HepG2 (cell line): ENCODE results near the gene C20orf144. TPM values are rescaled to one million over a fixed set of nuclear protein-coding genes. Genes with fewer than 3 reads are reported as not detected.
A peak's percentile ranks its signal among the peaks of the same experiment; 100 is the strongest.

Experiments
- CBX1 ChIP-seq: IDR thresholded peaks from one replicate; pipeline ENCODE4 v1.6.1; 2016; ENCODE audit warnings: antibody characterized with exemption, low read depth
- CEBPG ChIP-seq: IDR thresholded peaks from 2 replicates; pipeline ENCODE4 v1.6.1; 2016
- ELF1 ChIP-seq: sonication (generic); formaldehyde crosslinking; IDR thresholded peaks from 2 replicates; pipeline ENCODE4 v1.4.0; 2020; ENCODE audit warnings: missing genetic modification reagents
- GPN1 ChIP-seq: sonication (generic); formaldehyde crosslinking; IDR thresholded peaks from 2 replicates; pipeline ENCODE4 v1.5.1; 2020; ENCODE audit warnings: missing genetic modification reagents, borderline replicate concordance
- HDAC1 ChIP-seq: sonication (generic); formaldehyde crosslinking; IDR thresholded peaks from 2 replicates; pipeline ENCODE4 v1.5.1; 2020; ENCODE audit warnings: mild to moderate bottlenecking, missing genetic modification reagents
- IRX3 ChIP-seq: sonication (generic); formaldehyde crosslinking; IDR thresholded peaks from 2 replicates; pipeline ENCODE4 v1.8.1; 2023; ENCODE audit warnings: mild to moderate bottlenecking, low read depth, missing genetic modification reagents, borderline replicate concordance
- KMT2B ChIP-seq: IDR thresholded peaks from 2 replicates; pipeline ENCODE4 v1.6.1; 2016; ENCODE audit warnings: missing genetic modification reagents, missing compliant biosample characterization
- PRPF4 ChIP-seq: fragments of 200-400 bp; formaldehyde crosslinking; IDR thresholded peaks from 2 replicates; pipeline ENCODE4 v1.6.1; 2016; ENCODE audit warnings: low read length, low read depth; ENCODE audit not compliant: poor library complexity, severe bottlenecking
- SALL1 ChIP-seq: sonication (generic); formaldehyde crosslinking; IDR thresholded peaks from 2 replicates; pipeline ENCODE4 v1.8.0; 2022; ENCODE audit warnings: mild to moderate bottlenecking, missing genetic modification reagents
- SRF ChIP-seq: IDR thresholded peaks from 2 replicates; pipeline ENCODE4 v1.6.1; 2011; ENCODE audit warnings: mild to moderate bottlenecking, low read depth, low read length, moderate library complexity
- TAF1 ChIP-seq: sonication (generic); formaldehyde crosslinking; IDR thresholded peaks from 2 replicates; pipeline ENCODE4 v1.4.0; 2020; ENCODE audit warnings: missing genetic modification reagents
- U2AF1 ChIP-seq: fragments of 200-400 bp; formaldehyde crosslinking; optimal IDR thresholded peaks from 2 replicates; pipeline ENCODE3; 2017; ENCODE audit warnings: mild to moderate bottlenecking, low read depth, low read length
- ZBTB38 ChIP-seq: sonication (generic); formaldehyde crosslinking; IDR thresholded peaks from 2 replicates; pipeline ENCODE4 v1.5.1; 2020; ENCODE audit warnings: mild to moderate bottlenecking, missing genetic modification reagents
- ZFP36L2 ChIP-seq: sonication (generic); formaldehyde crosslinking; IDR thresholded peaks from 2 replicates; pipeline ENCODE4 v1.4.0; 2020; ENCODE audit warnings: missing genetic modification reagents
- ZMAT3 ChIP-seq: sonication (generic); formaldehyde crosslinking; conservative IDR thresholded peaks from 2 replicates; pipeline ENCODE4 v1.7.0; 2021; ENCODE audit warnings: missing genetic modification reagents
- ZNF615 ChIP-seq: sonication (generic); formaldehyde crosslinking; IDR thresholded peaks from 2 replicates; pipeline ENCODE4 v1.5.0; 2020; ENCODE audit warnings: mild to moderate bottlenecking, missing genetic modification reagents, borderline replicate concordance
- ZNF644 ChIP-seq: IDR thresholded peaks from 2 replicates; pipeline ENCODE4 v1.6.1; 2016; ENCODE audit warnings: low read depth
- ZNF670 ChIP-seq: sonication (generic); formaldehyde crosslinking; IDR thresholded peaks from 2 replicates; pipeline ENCODE4 v1.8.0; 2022; ENCODE audit warnings: mild to moderate bottlenecking, missing genetic modification reagents, borderline replicate concordance
- ZSCAN25 ChIP-seq: sonication (generic); formaldehyde crosslinking; IDR thresholded peaks from 2 replicates; pipeline ENCODE4 v1.8.0; 2022; ENCODE audit warnings: mild to moderate bottlenecking, missing genetic modification reagents
- polyA plus RNA-seq, 8 experiments: library from polyadenylated mRNA; depleted of rRNA in 3 of 8; stranded (reverse) in 7 of 8; unstranded in 1 of 8; fragments of >200 nt; fragmentation: Illumina TruSeq in 4 of 8; extraction: Trizol in 4 of 8; gene quantifications; 2 replicates each; pipeline versions ENCODE4 v1.2.1 to v1.2.3, GENCODE V29; 2011 to 2016; ENCODE audit warnings: low read depth in 4 of 8, missing spikeins in 1 of 8, mixed read lengths in 1 of 8; ENCODE audit not compliant: insufficient read depth in 1 of 8
- total RNA-seq, 5 experiments: library from RNA; depleted of rRNA; stranded (reverse); fragments of >200 nt; fragmentation: Illumina TruSeq; extraction: Trizol; gene quantifications; 2 replicates each; pipeline ENCODE4 v1.2.3, GENCODE V29; 2016; ENCODE audit warnings: low read depth in 1 of 5
- TF ChIP-seq, protein P1 (sequence below): IDR thresholded peaks from 2 replicates; pipeline ENCODE4 v1.6.1; 2016; ENCODE audit warnings: low read depth, borderline replicate concordance
- TF ChIP-seq, protein P2 (sequence below): sonication (generic); formaldehyde crosslinking; IDR thresholded peaks from 2 replicates; pipeline ENCODE4 v1.5.0; 2020; ENCODE audit warnings: missing genetic modification reagents
- TF ChIP-seq, protein P3 (sequence below): sonication (generic); formaldehyde crosslinking; conservative IDR thresholded peaks from 2 replicates; pipeline ENCODE4 v1.8.0; 2022; ENCODE audit warnings: missing genetic modification reagents
- TF ChIP-seq, protein P4 (sequence below): sonication (generic); formaldehyde crosslinking; IDR thresholded peaks from 2 replicates; pipeline ENCODE4 v1.9.0; 2022; ENCODE audit warnings: missing genetic modification reagents, mild to moderate bottlenecking, borderline replicate concordance

C20orf144 gene
- total and polyA plus RNA-seq, 2 of the 13 experiments (the other 11 are each of a cell fraction or from before 2014, with no cell fraction given), result 0.09 to 0.16 TPM

DNA sequence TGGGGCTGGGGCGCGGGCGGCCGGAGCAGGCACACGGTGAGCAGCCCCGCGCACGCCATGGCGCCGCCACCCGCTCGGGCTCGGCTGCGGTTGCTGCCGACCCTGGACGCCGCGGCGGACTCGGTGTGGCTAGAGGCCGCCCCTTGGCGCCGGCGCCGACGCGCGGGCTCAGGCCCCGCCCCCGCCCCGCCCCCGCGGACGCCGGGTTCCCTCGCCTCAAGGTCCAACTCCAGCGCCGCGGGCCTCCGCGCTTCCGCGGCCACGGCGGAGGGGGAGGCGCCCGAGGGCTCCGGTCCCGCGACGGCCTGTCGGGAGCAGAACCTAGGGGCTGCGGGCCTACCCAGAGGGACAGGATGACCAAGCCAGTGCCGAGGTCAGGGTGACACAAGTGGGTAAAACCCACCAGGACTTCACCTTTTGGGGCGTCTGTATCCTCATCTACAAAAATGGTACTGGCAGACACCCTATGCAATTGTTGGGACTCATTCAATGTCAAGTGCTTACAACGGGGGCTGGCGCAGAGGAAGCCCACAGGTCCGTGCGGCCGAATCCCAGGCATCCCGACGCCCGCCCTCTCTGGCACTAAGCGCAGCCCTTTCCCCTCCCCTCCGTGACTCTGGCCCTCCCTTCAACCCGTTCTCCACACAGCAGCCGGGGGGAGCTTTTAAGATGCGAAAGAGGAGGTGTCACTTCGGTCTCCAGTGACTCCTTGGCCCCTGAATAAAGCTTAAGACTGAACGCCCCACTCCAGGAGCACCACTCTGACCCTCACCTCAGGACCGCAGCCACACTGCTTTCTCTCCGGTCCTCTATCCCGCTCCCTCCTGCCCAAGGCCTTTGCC, 12.4 kb downstream of the C20orf144 start, which contains the start of gene NECAB3 (continued):
- TF ChIP-seq, protein P1, sequence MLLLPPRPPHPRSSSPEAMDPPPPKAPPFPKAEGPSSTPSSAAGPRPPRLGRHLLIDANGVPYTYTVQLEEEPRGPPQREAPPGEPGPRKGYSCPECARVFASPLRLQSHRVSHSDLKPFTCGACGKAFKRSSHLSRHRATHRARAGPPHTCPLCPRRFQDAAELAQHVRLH (CRISPR knock-in tag), result peak; percentile 90; the same call in 1 of the 2 replicates
- peak; percentile 92; the same call in 1 of the 2 replicates for TF ChIP-seq ZNF615
- peak; percentile 91; the same call in 1 of the 2 replicates for TF ChIP-seq ZNF670 (CRISPR knock-in tag)
- TF ChIP-seq TAF1 (CRISPR knock-in tag), result peak; percentile 71
- TF ChIP-seq U2AF1, result no peak
- no peak for TF ChIP-seq CEBPG (CRISPR knock-in tag)
- TF ChIP-seq, protein P2, sequence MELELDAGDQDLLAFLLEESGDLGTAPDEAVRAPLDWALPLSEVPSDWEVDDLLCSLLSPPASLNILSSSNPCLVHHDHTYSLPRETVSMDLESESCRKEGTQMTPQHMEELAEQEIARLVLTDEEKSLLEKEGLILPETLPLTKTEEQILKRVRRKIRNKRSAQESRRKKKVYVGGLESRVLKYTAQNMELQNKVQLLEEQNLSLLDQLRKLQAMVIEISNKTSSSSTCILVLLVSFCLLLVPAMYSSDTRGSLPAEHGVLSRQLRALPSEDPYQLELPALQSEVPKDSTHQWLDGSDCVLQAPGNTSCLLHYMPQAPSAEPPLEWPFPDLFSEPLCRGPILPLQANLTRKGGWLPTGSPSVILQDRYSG (CRISPR knock-in tag), result peak; percentile 73; the same call in 1 of the 2 replicates
- TF ChIP-seq CBX1, result no peak
- peak; percentile 74; the same call in 1 of the 2 replicates for TF ChIP-seq IRX3 (CRISPR knock-in tag)
- TF ChIP-seq ELF1, result no peak; the same call in 1 of the 2 replicates
- peak; percentile 94 for TF ChIP-seq ZMAT3 (CRISPR knock-in tag)
- TF ChIP-seq ZNF644, result 0 out of 2 replicates have a peak, but pooled peaks have one; percentile 19
- TF ChIP-seq KMT2B (CRISPR knock-in tag), result peak; percentile 44; the same call in 1 of the 2 replicates
- TF ChIP-seq, protein P3, sequence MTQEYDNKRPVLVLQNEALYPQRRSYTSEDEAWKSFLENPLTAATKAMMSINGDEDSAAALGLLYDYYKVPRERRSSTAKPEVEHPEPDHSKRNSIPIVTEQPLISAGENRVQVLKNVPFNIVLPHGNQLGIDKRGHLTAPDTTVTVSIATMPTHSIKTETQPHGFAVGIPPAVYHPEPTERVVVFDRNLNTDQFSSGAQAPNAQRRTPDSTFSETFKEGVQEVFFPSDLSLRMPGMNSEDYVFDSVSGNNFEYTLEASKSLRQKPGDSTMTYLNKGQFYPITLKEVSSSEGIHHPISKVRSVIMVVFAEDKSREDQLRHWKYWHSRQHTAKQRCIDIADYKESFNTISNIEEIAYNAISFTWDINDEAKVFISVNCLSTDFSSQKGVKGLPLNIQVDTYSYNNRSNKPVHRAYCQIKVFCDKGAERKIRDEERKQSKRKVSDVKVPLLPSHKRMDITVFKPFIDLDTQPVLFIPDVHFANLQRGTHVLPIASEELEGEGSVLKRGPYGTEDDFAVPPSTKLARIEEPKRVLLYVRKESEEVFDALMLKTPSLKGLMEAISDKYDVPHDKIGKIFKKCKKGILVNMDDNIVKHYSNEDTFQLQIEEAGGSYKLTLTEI (CRISPR knock-in tag), result no peak
- TF ChIP-seq HDAC1 (CRISPR knock-in tag), result peak; percentile 95
- no peak for TF ChIP-seq SRF
- TF ChIP-seq PRPF4, result no peak
- TF ChIP-seq ZSCAN25 (CRISPR knock-in tag), result peak; percentile 63; the same call in 1 of the 2 replicates
- TF ChIP-seq GPN1 (CRISPR knock-in tag), result no peak
- peak; percentile 42; the same call in 1 of the 2 replicates for TF ChIP-seq ZBTB38 (CRISPR knock-in tag)
- TF ChIP-seq, protein P4, sequence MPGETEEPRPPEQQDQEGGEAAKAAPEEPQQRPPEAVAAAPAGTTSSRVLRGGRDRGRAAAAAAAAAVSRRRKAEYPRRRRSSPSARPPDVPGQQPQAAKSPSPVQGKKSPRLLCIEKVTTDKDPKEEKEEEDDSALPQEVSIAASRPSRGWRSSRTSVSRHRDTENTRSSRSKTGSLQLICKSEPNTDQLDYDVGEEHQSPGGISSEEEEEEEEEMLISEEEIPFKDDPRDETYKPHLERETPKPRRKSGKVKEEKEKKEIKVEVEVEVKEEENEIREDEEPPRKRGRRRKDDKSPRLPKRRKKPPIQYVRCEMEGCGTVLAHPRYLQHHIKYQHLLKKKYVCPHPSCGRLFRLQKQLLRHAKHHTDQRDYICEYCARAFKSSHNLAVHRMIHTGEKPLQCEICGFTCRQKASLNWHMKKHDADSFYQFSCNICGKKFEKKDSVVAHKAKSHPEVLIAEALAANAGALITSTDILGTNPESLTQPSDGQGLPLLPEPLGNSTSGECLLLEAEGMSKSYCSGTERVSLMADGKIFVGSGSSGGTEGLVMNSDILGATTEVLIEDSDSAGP (CRISPR knock-in tag), result peak; percentile 89; the same call in 1 of the 2 replicates
- TF ChIP-seq ZFP36L2 (CRISPR knock-in tag), result no peak
- TF ChIP-seq SALL1 (CRISPR knock-in tag), result no peak; the same call in 1 of the 2 replicates
